IMR-90 (cell line): ENCODE measurements around the gene OR2C1. TPM values are rescaled to one million over a fixed set of nuclear protein-coding genes. Genes with fewer than 3 reads are reported as not detected.

ENCODE experiments used
- ATAC-seq: fragments of 200-7000 bp; cut with Tn5 transposase; 2 replicates; pipeline ENCODE4 v1.9.1; 2020; ENCODE audit warnings: low read depth, mild to moderate bottlenecking, moderate library complexity
- BruUV-seq: library from RNA; stranded (reverse); fragments of 400-500 nt; replicated peaks from 2 replicates; lab custom pipeline; 2021; lab: Mats Ljungman, UMichigan
- CTCF ChIA-PET: fragments of 300-600 bp; formaldehyde crosslinking; extraction: SDS; loops from one replicate; lab custom pipeline; 2021; ENCODE audit warnings: antibody characterized with exemption; lab: Yijun Ruan, JAX
- POLR2A ChIA-PET: fragments of 300-600 bp; sonication (Branson Sonifier 250); formaldehyde crosslinking; loops from one replicate; lab custom pipeline; 2022; ENCODE audit warnings: antibody characterized with exemption; ENCODE audit not compliant: unreplicated experiment; lab: Charles Lee
- DNase-seq: peaks from one replicate; pipeline ENCODE4 v3.0.0; 2013
- H2AFZ ChIP-seq: replicated peaks from 2 replicates; pipeline ENCODE3; 2013; ENCODE audit warnings: low read length, mild to moderate bottlenecking; ENCODE audit not compliant: poor library complexity
- H2AK5ac ChIP-seq: 2 replicates; pipeline ENCODE4 v1.6.1; 2013; ENCODE audit warnings: low read depth, low read length, inconsistent platforms
- H2AK9ac ChIP-seq: replicated peaks from 2 replicates; pipeline ENCODE3; 2013; ENCODE audit warnings: mild to moderate bottlenecking, low read depth, low read length, moderate library complexity; ENCODE audit not compliant: poor library complexity
- H2BK120ac ChIP-seq: 2 replicates; pipeline ENCODE4 v1.6.1; 2013; ENCODE audit warnings: low read depth, low read length, inconsistent platforms
- H2BK15ac ChIP-seq: 3 replicates; pipeline ENCODE4 v1.6.1; 2013; ENCODE audit warnings: low read depth, low read length, inconsistent platforms
- H2BK20ac ChIP-seq: 2 replicates; pipeline ENCODE4 v1.6.1; 2013; ENCODE audit warnings: low read depth, mild to moderate bottlenecking, inconsistent platforms, low read length, moderate library complexity
- H2BK5ac ChIP-seq: 2 replicates; pipeline ENCODE4 v1.6.1; 2013; ENCODE audit warnings: mild to moderate bottlenecking, low read depth, low read length, inconsistent platforms; ENCODE audit not compliant: poor library complexity, severe bottlenecking
- H3K14ac ChIP-seq: replicated peaks from 2 replicates; pipeline ENCODE4 v1.6.1; 2013; ENCODE audit warnings: low read depth, low read length, inconsistent platforms
- H3K18ac ChIP-seq: 2 replicates; pipeline ENCODE4 v1.6.1; 2013; ENCODE audit warnings: low read depth, low read length, control low read depth
- H3K23ac ChIP-seq: 2 replicates; pipeline ENCODE4 v1.6.1; 2013; ENCODE audit warnings: low read depth, low read length, inconsistent platforms
- H3K27ac ChIP-seq: 2 replicates; pipeline ENCODE4 v1.5.1; 2013; ENCODE audit warnings: mild to moderate bottlenecking, control low read depth, low read length; ENCODE audit not compliant: insufficient read depth
- H3K27me3 ChIP-seq: 2 replicates; pipeline ENCODE4 v1.6.1; 2013; ENCODE audit warnings: low read length; ENCODE audit not compliant: control insufficient read depth, insufficient read depth
- H3K36me3 ChIP-seq: 2 replicates; pipeline ENCODE4 v1.6.1; 2013; ENCODE audit warnings: low read length, mixed read lengths; ENCODE audit not compliant: control insufficient read depth, insufficient read depth
- H3K4ac ChIP-seq: 2 replicates; pipeline ENCODE4 v1.6.1; 2013; ENCODE audit warnings: low read depth, low read length, inconsistent platforms
- H3K4me1 ChIP-seq: 2 replicates; pipeline ENCODE4 v1.6.1; 2013; ENCODE audit warnings: low read length, mixed read lengths; ENCODE audit not compliant: control insufficient read depth, insufficient read depth
- H3K4me2 ChIP-seq: 2 replicates; pipeline ENCODE4 v1.6.1; 2013; ENCODE audit warnings: low read depth, mild to moderate bottlenecking, control low read depth, low read length, moderate library complexity
- H3K4me3 ChIP-seq: 2 replicates; pipeline ENCODE4 v1.5.1; 2013; ENCODE audit warnings: low read depth, mild to moderate bottlenecking, control low read depth, low read length, moderate library complexity; ENCODE audit not compliant: insufficient read depth
- H3K56ac ChIP-seq: 2 replicates; pipeline ENCODE4 v1.6.1; 2013; ENCODE audit warnings: low read length, inconsistent platforms; ENCODE audit not compliant: insufficient read depth; ENCODE audit errors: extremely low read depth
- H3K79me1 ChIP-seq, 2 experiments: 2 replicates each; pipeline ENCODE4 v1.6.1; 2013; ENCODE audit warnings: low read length in 2 of 2, inconsistent platforms in 1 of 2, low read depth in 1 of 2
- H3K9ac ChIP-seq: 2 replicates; pipeline ENCODE4 v1.6.1; 2013; ENCODE audit warnings: low read depth, low read length, control low read depth
- H3K9me1 ChIP-seq: 2 replicates; pipeline ENCODE4 v1.6.1; 2013; ENCODE audit warnings: low read length, inconsistent platforms; ENCODE audit not compliant: insufficient read depth
- H3K9me3 ChIP-seq: 2 replicates; pipeline ENCODE4 v1.6.1; 2013; ENCODE audit warnings: low read length; ENCODE audit not compliant: control insufficient read depth, insufficient read depth
- H4K20me1 ChIP-seq: 2 replicates; pipeline ENCODE4 v1.6.1; 2013; ENCODE audit warnings: low read length, inconsistent platforms; ENCODE audit not compliant: insufficient read depth
- H4K5ac ChIP-seq: 2 replicates; pipeline ENCODE4 v1.6.1; 2013; ENCODE audit warnings: mild to moderate bottlenecking, low read depth, low read length, control low read depth
- H4K8ac ChIP-seq, 2 experiments: 2 replicates each; pipeline ENCODE4 v1.6.1; 2013; ENCODE audit warnings: low read depth in 2 of 2, low read length in 2 of 2, control low read depth in 1 of 2, inconsistent platforms in 1 of 2
- H4K91ac ChIP-seq: 2 replicates; pipeline ENCODE4 v1.6.1; 2013; ENCODE audit warnings: low read depth, low read length, inconsistent platforms; ENCODE audit not compliant: insufficient read depth
- MXI1 ChIP-seq: IDR thresholded peaks from 2 replicates; pipeline ENCODE4 v1.6.1; 2012; ENCODE audit warnings: low read depth, mild to moderate bottlenecking, low read length, moderate library complexity, borderline replicate concordance
- WGBS, 2 experiments: methylation state at CpG; one replicate each; pipeline versions ENCODE4 v1.1.5 to v1.1.7; 2013; ENCODE audit warnings: missing lambda C conversion rate in 2 of 2; ENCODE audit not compliant: insufficient read length in 1 of 2; ENCODE audit errors: extremely low coverage in 2 of 2; 5-methylcytosine and 5-hydroxymethylcytosine counted together
- dilution Hi-C: fragments of 300-500 bp; cut with HindIII; formaldehyde crosslinking; loops from one replicate; pipeline ENCODE4 v1.14.3; 2018; ENCODE audit warnings: low sequenced_read_pairs; ENCODE audit not compliant: unreplicated experiment
- in situ Hi-C: fragments of 300-500 bp; cut with MboI; formaldehyde crosslinking; loops from 3 replicates; pipeline ENCODE4 v1.14.3; 2019; ENCODE audit warnings: low sequenced_read_pairs, inconsistent platforms, mixed read lengths
- intact Hi-C: fragments of 100-400 bp; cut with micrococcal nuclease; formaldehyde crosslinking; loops from 2 replicates; pipeline ENCODE4 v1.10.0; 2022
- polyA plus RNA-seq, 3 experiments: library from polyadenylated mRNA; depleted of rRNA; stranded (reverse); fragments of >200 nt; gene quantifications; 2 replicates each; pipeline ENCODE4 v1.2.3, GENCODE V29; 2012; ENCODE audit warnings: low replicate concordance in 1 of 3
- total RNA-seq: library from RNA; depleted of rRNA; stranded (reverse); fragments of >200 nt; gene quantifications from 2 replicates; pipeline ENCODE4 v1.2.3, GENCODE V29; 2012

Gene OR2C1
- total and polyA plus RNA-seq, 2 of the 4 experiments (the other 2 are of a cell fraction): under 0.01 to 0.05 TPM

- H2AK5ac ChIP-seq: no peak overlapping the region
- no peak overlapping the region for H2BK5ac ChIP-seq
- no peaks in the 10 kb centered on the region for H4K20me1 ChIP-seq
- CTCF ChIA-PET: no interaction called here
- H3K4ac ChIP-seq: no peak overlapping the region
- H3K9ac ChIP-seq: no peak overlapping the region
- H3K27me3 ChIP-seq: no peaks in the 10 kb centered on the region
- H4K8ac ChIP-seq: no peak overlapping the region
- H3K4me3 ChIP-seq: no peak overlapping the region
- H2BK120ac ChIP-seq: no peak overlapping the region
- 95% methylated on average over 4 of the region's 5 CpGs; no CpG with 5 or more reads in 1 of the 2 experiments for WGBS, 2 experiments
- peaks cover 0 to 8% of the 10 kb centered on the region in 2 experiments; a peak in 3 of 4 replicates for H3K79me1 ChIP-seq
- no peak overlapping the region for H3K14ac ChIP-seq
- no peak for TF ChIP-seq MXI1
- H4K91ac ChIP-seq: no peak overlapping the region
- ATAC-seq: no peak
- no TSS peak for BruUV-seq
- H2AFZ ChIP-seq: no peak overlapping the region
- H2BK15ac ChIP-seq: no peak overlapping the region
- peaks cover 5% of the 10 kb centered on the region for H3K36me3 ChIP-seq
- no peak overlapping the region for H3K27ac ChIP-seq
- H3K4me2 ChIP-seq: no peak overlapping the region
- dilution Hi-C loops: no loop called here
- no peak overlapping the region for H4K5ac ChIP-seq
- no peaks in the 10 kb centered on the region for H3K4me1 ChIP-seq
- H2BK20ac ChIP-seq: no peak overlapping the region
- no peak overlapping the region for H3K23ac ChIP-seq
- H3K9me1 ChIP-seq: no peaks in the 10 kb centered on the region
- POLR2A ChIA-PET: no interaction called here
- in situ Hi-C loops: no loop called here
- H3K18ac ChIP-seq: no peak overlapping the region
- H2AK9ac ChIP-seq: no peak overlapping the region
- no peak for DNase-seq
- H3K9me3 ChIP-seq: peaks cover 50% of the 10 kb centered on the region
- H3K56ac ChIP-seq: no peak overlapping the region
- intact Hi-C loops: no loop called here
These were observed 20.0 kb downstream of the OR2C1 start for GRCh38 chr16:3375680-3376079.
